ENCODE data around the gene NOS1AP. TPM values are rescaled to one million over a fixed set of nuclear protein-coding genes. Genes with fewer than 3 reads are reported as not detected.
A peak's percentile ranks its signal among the peaks of the same experiment; 100 is the strongest.

NOS1AP gene
- polyA plus RNA-seq, 3 donors = 8.9 to 10.2 (median 9.0) TPM

DNA sequence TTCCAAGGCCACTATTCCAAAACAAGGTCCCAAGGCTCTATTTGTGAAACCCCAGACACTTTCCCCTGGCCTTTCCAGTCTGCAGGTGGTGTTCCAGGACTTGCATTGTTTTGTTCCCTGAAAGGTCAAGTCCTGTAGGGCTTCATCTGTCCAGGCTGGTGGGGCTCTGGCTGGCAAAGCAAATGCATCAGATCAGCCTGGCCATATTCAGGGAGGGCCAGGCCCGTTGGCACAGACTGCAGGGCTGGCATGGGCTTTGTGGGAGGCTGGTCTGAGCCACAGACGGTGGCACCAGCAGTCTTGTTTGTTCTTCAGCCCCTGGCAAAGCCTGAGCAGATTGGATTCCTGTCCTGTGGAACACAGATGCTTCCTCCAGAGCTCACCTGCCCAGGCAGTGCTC, 214.2 kb downstream of the NOS1AP start:
- no peak for DNase-seq (ENCODE audit: low read depth in 3 of 3, low spot score in 2 of 3)

GRCh38 chr1:162284206-162284955, 214.9 kb downstream of the NOS1AP start:
- no peak for DNase-seq (ENCODE audit: low read depth in 3 of 3, low spot score in 2 of 3)

- peak; percentile 27 to 45 (median 43) for DNase-seq (ENCODE audit: low read depth in 3 of 3, low spot score in 2 of 3)
These were observed 215.7 kb downstream of the NOS1AP start for GRCh38 chr1:162285149-162285561.

DNA sequence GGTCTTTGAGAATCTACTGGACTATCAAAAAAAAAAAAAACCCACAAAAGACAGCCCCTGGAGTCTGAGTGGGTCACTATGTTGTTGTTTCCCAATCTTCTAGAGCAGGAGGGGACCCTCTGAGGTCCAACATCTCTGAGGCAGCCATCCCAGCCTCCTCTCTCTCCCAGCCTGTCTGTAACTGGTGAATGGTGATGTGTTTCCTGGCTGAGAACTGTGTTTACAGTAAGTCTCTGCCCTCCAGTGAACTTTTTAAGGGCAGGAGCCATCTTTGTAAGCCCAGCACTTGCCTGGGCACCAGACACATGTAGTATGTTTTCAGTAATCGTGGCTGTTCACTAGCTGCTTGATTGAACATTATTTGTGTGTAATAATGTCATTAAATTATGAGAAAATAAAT, 221.5 kb downstream of the NOS1AP start:
- DNase-seq (ENCODE audit: low read depth in 3 of 3, low spot score in 2 of 3) = no peak

DNA sequence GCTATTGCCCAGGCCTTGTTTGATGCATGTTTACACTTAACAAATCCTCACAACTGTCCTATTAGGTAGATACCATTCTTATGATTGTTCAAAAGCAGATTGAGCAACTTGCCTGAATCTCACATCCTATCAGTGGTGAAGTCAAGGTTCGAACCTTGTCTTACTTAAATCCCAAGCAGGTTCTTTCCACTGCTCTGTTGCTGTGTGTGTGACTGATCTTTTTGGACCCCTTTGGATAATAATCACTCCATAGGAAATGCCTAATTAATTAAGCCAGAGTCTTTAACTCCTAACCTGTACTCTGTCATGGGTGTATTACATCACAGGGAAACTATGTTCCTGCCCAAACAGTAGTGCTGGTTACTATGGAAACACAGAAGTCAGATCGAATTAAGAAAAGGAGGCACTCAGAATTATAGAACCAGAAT, 222.9 kb downstream of the NOS1AP start:
- DNase-seq (ENCODE audit: low read depth in 3 of 3, low spot score in 2 of 3) = no peak

- no peak for DNase-seq (ENCODE audit: low read depth in 3 of 3, low spot score in 2 of 3)
These were observed 223.7 kb downstream of the NOS1AP start for GRCh38 chr1:162293073-162293692.

GRCh38 chr1:162294015-162294414, 224.5 kb downstream of the NOS1AP start:
- no peak for DNase-seq (ENCODE audit: low read depth in 3 of 3, low spot score in 2 of 3)

DNA sequence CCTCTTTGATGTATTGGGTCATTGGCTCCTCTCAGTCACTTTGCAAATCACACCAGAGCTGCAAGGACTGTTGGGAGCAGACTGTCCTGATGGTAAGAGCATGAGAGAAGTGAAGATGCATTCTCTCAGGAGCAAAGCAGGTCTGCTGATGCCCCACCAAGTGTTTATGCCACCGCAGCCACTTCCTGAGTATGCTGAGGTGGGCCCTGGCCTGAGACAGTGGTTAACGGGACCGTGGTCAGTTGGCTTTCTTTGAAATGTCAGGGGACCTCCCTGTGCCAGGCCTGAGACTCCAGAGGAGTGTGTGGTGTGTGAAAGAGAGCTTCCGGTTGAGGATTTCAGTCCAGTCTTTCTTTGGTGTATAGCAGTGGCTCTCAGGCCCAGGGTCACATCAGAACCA, 227.7 kb downstream of the NOS1AP start:
- no peak for DNase-seq (ENCODE audit: low read depth in 3 of 3, low spot score in 2 of 3)

DNA sequence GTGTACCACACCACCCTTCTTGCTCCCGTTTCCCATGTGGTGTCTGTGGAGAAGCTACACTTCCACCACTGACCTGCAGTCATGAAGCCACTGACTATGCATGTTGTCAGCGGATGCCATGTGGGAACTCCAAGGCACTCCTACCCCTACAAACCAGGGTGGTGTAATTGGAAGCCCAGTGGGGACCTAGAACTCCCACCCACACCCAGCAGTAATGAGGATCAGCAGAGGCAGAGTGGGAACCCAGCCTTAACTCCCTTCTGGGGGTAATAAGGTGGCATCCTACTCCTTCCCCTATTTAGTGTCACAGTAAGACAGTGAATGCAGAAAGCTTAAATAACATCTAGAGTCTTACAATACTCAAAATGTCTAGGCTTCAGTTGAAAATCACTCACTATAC, 228.8 kb downstream of the NOS1AP start:
- no peak for DNase-seq (ENCODE audit: low read depth in 3 of 3, low spot score in 2 of 3)

GRCh38 chr1:162299018-162299417, 229.5 kb downstream of the NOS1AP start:
- DNase-seq (ENCODE audit: low read depth in 3 of 3, low spot score in 2 of 3) = no peak

DNA sequence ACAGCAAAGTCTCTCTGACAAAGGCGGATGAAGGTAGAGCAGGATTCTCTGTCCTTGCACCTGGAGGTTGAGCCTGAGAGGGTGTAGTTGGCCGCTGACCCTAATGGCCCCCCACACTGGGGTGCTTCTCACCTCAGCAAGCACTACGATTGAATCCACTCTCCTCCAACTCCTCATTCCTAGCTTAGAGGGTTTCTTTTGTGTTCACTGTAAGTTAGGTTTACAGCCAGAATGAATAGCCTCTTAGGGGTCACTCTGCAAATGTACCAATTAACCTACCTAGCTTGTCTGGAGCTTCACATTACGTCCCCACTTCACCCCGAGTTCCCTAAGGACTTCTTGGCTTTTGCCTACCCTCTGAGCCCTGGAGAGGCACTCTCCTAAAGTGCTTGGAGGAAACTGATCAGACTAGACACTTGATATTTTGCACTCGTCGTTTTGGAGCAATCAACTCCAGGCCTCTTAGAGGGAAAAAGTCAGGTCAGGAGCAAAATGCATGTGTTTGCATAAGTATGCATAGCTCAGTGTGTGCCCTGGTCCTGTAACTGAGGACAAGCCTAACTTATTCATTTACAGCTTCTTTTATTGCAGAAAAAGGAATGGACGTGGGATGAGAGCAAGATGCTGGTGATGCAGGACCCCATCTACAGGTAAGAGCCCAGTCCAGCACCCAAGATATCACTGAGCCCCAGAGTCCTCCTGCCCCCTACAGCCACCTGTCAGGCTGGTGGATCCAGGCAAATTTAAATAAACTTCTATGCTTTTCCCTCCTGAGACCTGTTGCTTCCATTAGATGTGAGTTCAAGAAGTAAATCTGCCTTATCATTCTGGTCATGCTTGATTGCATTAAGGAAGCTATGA, 230.8 kb downstream of the NOS1AP start:
- DNase-seq (ENCODE audit: low read depth in 3 of 3, low spot score in 2 of 3) = no peak

DNA sequence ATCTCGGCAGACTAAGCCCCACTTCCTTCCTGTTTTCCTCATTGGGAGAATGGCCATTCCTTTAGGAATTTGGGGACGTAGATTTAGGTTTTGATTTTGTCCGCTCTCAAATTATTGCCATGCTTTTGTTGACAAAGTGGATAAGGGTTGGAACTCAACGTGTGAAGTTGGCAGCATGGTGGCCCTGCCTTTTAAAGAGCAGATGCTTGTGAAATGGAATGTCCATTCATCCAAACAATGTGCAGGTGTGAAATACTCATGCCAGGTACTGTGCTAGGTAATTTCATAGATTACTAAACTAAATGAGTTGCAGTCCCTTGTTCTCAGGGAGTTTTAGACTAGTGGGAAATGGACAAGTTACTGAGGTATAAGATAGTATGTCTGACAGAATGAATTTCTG, 232.2 kb downstream of the NOS1AP start:
- no peak for DNase-seq (ENCODE audit: low read depth in 3 of 3, low spot score in 2 of 3)

- DNase-seq (ENCODE audit: low read depth in 3 of 3, low spot score in 2 of 3) = no peak
These were observed 233.0 kb downstream of the NOS1AP start for GRCh38 chr1:162302306-162303003.

DNA sequence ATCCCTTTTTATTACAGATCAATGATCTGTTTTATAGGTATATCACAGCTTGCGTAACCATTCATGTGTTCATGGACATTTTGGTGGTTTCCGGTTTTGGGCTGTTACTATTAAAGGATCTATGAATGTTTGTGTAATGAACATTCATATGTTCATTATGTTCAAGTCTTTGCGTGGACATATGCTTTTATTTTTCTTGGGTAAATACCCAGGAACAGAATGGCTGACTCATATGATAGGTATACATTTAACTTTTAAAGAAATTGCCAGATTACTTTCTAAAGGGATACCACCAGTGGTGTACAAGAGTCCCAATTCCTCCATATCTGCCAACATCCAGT, 233.5 kb downstream of the NOS1AP start:
- DNase-seq (ENCODE audit: low read depth in 3 of 3, low spot score in 2 of 3) = no peak

- DNase-seq (ENCODE audit: low read depth in 3 of 3, low spot score in 2 of 3) = no peak
These were observed 235.2 kb downstream of the NOS1AP start for GRCh38 chr1:162304736-162305135.

- DNase-seq (ENCODE audit: low read depth in 3 of 3, low spot score in 2 of 3) = no peak
These were observed 236.5 kb downstream of the NOS1AP start for GRCh38 chr1:162305969-162306368.

GRCh38 chr1:162310337-162310736, 240.8 kb downstream of the NOS1AP start:
- no peak for DNase-seq (ENCODE audit: low read depth in 3 of 3, low spot score in 2 of 3)

- DNase-seq (ENCODE audit: low read depth in 3 of 3, low spot score in 2 of 3) = no peak
These were observed 244.7 kb downstream of the NOS1AP start for GRCh38 chr1:162314206-162314605.

- DNase-seq (ENCODE audit: low read depth in 3 of 3, low spot score in 2 of 3) = no peak
These were observed 246.2 kb downstream of the NOS1AP start for GRCh38 chr1:162315673-162316072.

DNA sequence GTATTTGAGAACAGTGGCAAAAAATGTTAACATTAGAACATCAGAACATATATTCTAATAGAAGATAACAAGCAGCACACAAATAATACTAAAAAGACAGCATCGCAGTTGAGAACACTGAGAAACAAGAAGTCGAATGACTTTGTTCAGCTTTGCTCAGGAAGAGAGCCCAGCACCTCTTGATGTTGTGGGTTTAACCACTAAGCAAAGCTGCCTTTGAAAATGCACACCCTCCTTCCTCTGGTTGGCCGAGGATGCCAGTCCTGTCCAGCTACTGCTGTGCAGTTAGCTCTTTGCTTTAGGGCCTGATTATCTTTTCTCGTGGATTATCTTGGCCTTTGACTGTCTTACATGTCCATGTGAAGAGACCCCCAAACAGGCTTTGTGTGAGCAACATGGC, 246.7 kb downstream of the NOS1AP start:
- DNase-seq (ENCODE audit: low read depth in 3 of 3, low spot score in 2 of 3) = no peak

DNA sequence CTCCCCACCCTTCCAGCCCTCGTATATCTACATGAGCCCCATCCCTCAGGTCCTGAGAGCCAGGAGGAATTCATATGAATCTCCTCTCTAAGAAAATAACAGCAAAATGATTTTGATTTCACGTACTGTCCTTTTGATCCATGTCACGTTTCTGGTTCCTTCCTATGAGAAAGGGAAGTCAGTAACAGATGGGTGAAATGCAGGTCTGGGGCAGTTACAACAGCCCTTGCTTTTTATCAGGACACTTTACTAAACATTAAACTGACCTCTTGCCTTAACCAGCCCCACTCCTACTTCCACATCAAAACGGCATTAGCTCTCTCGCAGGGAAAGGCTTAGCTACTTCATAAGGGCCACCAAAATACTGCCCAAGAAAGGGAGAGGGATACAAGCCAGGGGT, 248.1 kb downstream of the NOS1AP start:
- no peak for DNase-seq (ENCODE audit: low read depth in 3 of 3, low spot score in 2 of 3)

All from right renal cortex interstitium (tissue), 3 donors.